AG08396 (cell line): ENCODE data around the gene GALT.

ENCODE experiments used
- DNase-seq: peaks from one replicate; pipeline ENCODE4 v3.0.0; 2012; ENCODE audit warnings: low spot score, mixed read lengths

The GALT gene

DNA sequence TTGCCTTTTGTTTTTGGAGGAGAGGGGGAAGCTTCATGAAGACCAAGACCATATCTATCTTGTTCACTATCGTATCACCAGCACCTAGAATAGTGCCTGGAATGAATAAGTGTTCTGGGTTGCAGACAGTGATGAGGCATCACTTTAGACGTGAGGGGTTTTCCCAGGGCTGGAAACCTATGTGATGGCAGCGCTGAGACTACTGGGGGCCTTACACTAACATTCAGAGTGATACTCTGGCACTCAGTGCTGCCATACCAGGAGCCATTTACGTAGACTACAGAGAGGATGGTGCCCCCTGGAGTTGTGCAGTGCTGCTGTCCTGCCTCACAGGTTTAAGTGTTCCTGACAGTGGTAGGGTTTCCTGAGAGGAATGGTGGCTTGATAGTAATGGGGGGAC lies 37.7 kb downstream of the GALT start:
- DNase-seq = no peak

DNA sequence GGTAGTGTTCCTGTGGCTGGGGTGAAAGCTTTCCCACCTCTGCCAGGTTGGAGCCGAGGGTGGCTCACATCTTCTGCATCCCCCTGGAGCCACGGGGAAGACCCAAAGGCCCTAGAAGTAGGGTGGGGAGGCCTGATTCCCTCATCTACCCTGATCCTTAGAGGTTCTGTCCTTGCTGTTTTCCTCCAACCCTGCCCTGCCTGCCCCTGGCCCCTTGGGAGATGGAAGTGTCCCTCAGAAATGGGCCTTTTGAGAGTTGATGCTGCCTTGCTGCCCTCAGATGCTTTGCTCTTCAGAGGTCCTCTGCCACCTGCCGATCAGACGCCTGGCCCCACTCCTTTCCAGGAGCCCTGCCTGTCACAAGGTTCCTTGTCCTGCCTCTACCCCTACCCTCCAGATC lies 38.3 kb downstream of the GALT start:
- no peak for DNase-seq

GRCh38 chr9:34685591-34685990 lies 39.1 kb downstream of the GALT start:
- DNase-seq = no peak

GRCh38 chr9:34686231-34686630 lies 39.8 kb downstream of the GALT start:
- DNase-seq = no peak

- no peak for DNase-seq
Observed at GRCh38 chr9:34686732-34687131, 40.3 kb downstream of the GALT start.

- DNase-seq = no peak
Observed at GRCh38 chr9:34687276-34688030, 41.0 kb downstream of the GALT start.

DNA sequence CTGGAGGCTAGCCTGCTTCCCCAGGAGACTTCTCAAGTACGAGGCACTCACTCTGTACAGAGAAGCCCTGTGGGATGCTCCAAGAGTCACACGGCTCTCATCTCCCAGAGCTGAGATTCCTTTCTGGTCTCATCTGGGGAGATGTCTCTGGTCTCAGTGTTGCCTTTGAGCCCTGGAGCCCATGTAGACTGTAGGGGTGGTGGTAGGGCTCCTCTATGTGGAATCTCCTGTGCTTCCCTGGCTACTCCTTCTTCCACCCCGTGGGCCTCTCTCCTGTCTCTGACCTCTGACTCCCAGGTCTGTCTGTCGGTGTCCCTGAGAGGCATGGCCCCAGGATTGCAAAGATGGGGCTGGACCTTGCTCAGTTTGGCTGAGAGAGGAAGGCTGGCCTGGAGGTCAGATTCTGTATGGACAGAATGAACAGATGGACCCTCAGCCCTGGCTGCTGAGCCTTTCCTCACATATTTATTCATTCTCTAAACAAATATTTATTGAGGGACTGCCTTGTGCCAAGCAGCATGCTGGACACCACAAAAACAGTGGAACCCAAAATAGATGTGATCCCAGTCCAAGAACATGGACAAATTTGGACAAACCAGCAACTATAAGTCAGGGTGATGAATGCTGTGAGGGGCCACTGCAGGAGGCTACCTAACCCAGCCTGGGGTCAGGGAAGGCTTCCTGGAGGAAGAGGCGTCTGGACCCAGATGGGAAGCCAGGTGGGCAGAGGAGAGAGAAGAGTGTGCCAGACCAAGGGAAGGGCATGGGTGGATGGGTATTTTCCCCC lies 42.0 kb downstream of the GALT start:
- no peak for DNase-seq

- no peak for DNase-seq
Observed at GRCh38 chr9:34689116-34689470, 42.6 kb downstream of the GALT start.

- DNase-seq = no peak
Observed at GRCh38 chr9:34689512-34689911, 43.0 kb downstream of the GALT start.

- DNase-seq = no peak
Observed at GRCh38 chr9:34690983-34691935, 44.8 kb downstream of the GALT start, which contains the start of gene CCL19. Gene CCL19, minus strand, starts transcription at chr9:34691276. Its CDS starts 137 bp downstream, at chr9:34691139.

- DNase-seq = no peak
Observed at GRCh38 chr9:34691936-34692315, 45.5 kb downstream of the GALT start.

GRCh38 chr9:34693560-34693959 lies 47.1 kb downstream of the GALT start:
- DNase-seq = no peak

DNA sequence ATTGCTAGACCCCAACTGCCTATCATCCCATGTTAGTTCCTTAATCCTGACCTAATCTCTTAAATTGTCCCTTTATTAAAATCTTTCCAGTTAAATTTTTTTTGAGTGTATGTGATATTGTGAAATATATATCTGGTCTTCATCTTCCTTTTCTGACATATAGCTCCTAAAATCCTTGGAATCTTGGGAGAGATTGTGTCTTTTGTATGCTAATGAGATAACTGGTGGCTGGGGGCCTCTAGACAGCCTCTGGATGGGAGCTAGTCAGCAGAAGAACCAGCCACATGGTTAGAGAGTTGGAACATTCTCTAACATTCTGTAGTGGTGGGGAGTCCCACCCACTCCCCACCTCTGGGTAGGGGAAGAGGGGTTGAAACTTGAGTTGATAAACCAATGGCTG lies 48.3 kb downstream of the GALT start:
- DNase-seq = no peak
